ELR (cell line): ENCODE data around the gene CIRBP.
"Not testable (repeated sequence)": the region's sequence is repeated elsewhere in the genome, so short reads cannot be mapped to it uniquely, and the experiment has no call there.

Experiments
- DNase-seq: peaks from one replicate; pipeline ENCODE4 v3.0.0-alpha.2; 2015; ENCODE audit warnings: low read depth

Gene CIRBP

DNA sequence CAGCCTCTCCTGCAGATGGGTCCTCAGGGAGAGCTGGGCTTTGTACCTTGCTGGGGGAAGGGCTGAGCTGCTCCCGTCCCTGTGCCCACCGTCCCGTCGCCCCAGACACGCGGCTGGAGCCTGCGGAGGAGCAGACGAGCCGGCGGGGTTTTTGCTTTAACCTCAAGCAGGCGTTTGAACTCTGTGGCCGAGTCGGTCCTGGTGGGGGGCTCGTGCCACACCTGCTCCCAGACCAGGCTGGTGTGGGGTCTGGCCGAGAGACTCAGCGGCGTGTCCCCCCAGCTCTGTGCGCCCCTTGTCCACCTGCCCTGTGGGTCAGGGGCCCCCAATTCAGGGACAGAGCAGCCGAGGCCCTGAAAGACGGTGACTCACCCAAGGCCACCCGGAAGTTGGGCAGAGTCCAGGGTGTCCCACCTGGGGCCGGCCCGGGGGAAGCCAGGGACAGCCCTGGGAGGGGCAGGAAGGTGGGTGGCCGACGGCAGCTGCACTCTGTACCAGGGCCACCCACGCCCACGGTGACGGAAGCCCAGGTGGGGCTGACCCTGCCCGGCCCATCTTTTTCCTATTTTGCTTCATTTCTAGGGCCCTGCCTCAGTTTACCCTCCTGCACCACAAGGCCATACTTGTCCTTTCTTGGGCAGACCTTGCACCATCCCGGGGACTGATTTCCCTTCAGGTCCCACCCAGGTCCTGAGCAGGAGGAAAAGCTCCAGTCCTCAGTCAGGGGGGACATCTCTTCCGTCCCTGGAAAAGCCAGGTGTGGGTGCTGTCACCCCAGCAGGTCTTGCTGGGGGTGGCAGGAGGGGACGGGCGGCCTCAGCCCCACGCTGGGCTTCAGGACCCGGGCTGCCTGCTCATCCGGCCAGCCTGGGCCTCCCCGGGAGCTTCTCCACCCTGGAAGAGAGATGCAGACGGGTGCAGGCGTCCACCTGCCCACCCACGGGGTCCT is 21.8 kb downstream of the CIRBP start:
- no peak for DNase-seq

- no peak for DNase-seq
These were observed 22.8 kb downstream of the CIRBP start for GRCh38 chr19:1291761-1292418.

GRCh38 chr19:1292419-1293151 is 23.5 kb downstream of the CIRBP start:
- no peak for DNase-seq

DNA sequence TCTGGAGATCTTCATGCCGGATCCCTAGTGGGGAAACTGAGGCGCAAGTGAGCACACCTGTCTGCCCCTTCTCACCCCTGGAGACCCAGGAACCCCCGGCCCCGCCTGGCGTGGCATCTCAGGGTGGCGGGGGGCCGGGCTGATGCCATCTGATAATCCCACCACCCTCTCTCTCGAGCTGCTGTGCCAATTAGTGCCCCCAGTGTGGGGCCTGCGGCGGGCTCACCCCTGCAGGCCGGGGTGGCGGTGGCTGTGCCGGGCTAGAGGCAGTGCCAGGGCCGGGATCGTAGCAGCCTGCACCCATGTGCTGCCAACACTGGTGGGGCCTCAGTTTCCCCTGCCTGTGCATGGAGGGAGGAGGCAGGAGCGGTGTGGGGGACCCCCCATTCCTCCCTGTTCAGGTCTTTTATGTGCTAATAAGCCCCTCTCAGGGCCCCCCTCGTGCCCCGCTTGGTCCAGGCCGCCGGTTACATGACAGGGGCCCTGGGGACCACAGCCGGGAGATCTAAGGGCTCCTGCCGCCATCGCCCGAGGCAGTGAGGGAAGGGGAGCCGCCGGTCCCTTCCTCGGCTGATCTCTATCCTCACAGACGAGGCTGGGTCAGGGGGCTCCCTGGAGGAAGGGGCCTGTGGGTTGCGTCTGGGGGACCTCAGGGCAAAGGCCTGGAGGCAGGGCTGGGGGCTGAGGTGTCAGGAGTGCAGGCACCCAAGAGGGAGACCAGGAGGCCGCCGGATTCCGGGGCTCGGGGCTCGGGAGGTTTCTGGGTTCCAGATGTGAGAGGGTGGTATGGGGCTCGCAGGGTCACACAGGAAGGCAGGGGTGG is 24.9 kb downstream of the CIRBP start:
- DNase-seq = no peak

GRCh38 chr19:1294688-1295087 is 25.6 kb downstream of the CIRBP start:
- no peak for DNase-seq

DNA sequence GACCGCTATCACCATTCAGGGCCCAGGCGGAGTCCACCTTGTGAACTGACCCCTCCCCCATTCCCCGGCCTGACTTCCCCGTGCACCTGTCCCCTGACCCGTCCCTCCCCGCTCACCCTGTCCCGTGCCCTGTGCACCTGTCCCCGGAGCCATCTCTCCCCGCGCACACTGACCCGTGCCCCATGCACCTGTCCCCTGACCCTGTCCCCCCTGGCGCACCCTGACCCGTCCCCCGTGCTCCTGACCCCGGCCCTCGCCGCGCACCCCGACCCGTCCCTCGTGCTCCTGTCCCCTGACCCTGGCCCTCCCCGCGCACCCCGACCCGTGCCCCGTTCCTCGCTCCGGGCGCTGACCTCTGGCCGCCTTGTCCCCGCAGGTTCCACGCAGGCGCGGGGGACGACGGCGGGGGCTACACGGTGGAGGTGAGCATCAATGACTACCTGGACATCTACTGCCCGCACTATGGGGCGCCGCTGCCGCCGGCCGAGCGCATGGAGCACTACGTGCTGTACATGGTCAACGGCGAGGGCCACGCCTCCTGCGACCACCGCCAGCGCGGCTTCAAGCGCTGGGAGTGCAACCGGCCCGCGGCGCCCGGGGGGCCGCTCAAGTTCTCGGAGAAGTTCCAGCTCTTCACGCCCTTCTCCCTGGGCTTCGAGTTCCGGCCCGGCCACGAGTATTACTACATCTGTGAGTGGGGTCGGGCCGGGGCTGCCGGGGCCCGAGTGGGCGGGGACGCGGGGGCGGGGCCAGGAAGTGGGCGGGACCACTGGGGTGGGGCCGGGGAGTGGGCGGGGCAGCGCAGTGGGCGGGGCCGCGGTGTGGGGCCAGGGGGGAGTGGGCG is 26.3 kb downstream of the CIRBP start:
- no peak for DNase-seq

- DNase-seq = no peak
These were observed 26.9 kb downstream of the CIRBP start for GRCh38 chr19:1296078-1296477.

GRCh38 chr19:1296575-1297271 is 27.6 kb downstream of the CIRBP start:
- DNase-seq = no peak

- DNase-seq = no peak
These were observed 29.1 kb downstream of the CIRBP start for GRCh38 chr19:1298235-1298634.

DNA sequence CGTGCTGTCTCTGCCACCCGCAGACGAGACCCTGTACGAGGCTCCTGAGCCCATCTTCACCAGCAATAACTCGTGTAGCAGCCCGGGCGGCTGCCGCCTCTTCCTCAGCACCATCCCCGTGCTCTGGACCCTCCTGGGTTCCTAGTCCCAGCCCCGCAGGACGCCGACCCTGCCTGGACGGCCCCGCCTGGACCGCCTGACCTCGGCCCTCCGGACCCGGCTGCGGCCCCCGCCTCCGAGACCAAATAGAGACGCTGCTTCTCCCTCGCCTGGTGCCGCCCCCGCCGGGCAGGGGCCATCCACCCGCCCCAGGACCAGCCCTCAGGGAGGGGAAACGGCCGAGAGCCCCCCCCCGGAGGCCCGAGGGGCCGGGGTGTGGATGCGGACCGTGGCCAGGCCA is 30.7 kb downstream of the CIRBP start:
- DNase-seq = no peak

DNA sequence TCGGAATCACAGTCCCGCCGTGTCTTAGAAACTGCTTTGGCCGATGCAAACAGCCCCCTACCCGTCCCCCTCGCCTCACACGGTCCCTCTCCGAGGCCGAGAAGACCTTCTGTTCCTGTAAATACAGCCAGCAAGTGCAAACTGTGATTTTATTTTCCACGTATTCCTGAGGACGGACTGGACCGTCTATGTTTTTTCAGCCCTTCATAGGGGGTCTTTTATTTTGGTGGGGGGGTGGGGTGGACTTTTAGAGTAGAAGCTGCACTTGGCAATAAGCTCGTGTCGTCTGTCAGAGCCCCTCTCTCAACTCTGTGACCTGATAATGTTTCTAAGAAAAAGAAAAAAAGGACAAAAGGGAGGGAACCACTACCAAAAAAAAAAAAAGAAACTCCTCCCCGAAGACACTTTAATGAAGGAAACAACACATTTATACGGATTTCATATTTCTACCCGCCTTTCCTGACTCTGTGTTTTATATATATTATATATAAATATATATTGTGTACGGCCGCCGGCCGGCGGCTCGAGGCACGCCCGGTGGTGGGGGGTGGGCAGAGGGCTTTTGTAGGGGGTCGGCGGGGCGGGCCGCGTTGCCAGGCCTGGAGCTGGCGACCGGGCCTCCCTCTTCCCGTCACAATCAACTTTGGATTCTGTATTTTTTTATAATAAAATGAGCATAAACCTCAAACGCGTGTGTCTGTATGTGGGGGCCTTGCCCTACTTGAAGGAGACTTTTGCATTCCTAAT is 31.8 kb downstream of the CIRBP start:
- no peak for DNase-seq

DNA sequence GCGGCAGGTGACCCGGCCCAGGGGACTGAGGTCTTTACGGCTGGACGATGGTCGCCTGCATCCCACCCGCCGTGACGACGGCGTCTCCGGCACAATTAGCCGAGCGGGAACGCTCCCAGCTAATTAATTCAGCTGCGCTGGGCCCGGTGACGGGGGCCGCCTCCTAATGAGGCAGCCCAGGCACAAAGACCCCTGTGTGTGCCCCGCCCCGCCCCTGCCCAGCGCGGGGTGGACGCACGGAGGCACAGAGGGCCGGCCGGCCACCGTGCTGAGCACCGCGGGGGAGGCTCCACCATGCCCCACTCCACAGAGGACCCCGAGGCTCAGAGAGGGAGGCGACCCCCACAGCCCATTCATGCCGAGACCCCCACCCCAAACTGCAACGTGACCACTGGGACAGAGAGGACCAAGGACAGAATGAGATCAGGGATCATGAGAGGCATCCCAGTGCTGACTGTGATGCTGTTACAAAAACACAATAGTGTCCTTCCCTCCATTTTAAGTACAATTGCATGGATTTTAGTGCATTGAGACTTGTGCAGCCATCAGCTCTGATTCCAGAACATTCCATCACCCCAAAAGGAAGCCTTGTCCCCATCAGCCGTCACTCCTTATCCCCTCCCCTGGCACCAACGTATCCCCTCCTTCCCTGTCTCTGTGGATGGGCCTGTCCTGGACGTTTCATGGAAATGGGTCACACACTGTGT is 33.6 kb downstream of the CIRBP start:
- no peak for DNase-seq

GRCh38 chr19:1304197-1304924 is 35.2 kb downstream of the CIRBP start:
- no peak for DNase-seq

DNA sequence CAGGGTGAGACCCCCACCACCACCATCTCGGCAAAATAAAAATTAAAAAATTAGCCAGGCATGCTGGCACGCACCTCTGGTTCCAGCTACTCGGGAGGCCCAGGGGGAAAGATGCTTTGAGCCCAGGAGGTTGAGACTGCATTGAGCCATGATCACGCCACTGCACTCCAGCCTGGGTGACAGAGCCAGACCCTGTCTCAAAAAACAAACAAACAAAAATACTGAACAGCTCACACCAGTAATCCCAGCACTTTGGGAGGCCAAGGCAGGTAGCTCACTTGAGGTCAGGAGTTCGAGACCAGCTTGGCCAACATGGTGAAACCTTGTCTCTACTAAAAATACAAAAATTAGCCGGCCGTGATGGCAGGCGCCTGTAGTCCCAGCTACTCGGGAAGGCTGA is 36.2 kb downstream of the CIRBP start:
- DNase-seq = not testable (repeated sequence)

DNA sequence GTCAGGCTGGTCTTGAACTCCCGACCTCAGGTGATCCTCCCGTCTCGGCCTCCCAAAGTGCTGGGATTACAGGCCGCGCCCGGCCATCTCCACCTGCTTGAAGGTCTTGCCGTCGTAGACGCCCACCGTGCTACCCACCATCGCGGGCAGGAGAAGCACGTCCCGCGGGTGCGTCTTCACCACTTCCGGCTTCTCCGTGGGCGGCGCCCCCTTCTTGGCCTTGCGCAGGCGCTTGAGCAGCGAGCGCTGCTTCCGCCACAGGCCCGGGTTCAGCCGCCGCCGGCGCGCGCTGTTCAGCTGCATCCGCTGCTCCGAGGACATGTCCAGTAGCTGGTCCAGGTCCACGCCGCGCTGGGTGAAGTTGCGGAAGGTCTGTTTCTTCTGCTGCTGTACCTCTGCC is 38.2 kb downstream of the CIRBP start:
- DNase-seq = no peak

DNA sequence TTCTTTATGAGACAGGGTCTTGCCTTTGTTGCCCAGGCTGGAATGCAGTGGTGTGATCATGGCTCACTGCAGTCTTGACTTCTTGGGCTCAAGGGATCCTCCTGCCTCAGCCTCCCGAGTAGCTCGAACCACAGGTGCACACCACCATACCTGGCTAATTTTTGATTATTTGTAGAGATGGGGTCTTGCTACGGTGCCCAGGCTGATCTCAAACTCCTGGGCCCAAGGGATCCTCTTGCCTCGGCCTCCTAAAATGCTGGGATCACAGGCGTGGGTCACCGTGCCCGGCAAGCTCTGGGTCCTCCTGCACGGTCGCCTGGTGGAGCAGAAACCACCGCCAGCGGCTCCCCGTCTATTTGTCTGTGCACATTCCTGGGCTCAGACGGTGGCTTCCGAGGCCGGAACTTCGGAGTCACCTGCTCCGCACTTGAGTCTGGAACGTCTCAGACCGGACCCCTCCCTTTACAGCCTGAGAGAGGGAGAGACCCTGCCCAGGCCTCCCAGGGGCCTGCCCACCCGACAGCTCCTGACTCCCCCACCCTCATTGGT is 38.7 kb downstream of the CIRBP start:
- no peak for DNase-seq

GRCh38 chr19:1308718-1309117 is 39.6 kb downstream of the CIRBP start:
- DNase-seq = no peak
